HG03108 (cell line): Measurements from ENCODE around the gene POLR3E.
"Not testable (repeated sequence)": the region's sequence is repeated elsewhere in the genome, so short reads cannot be mapped to it uniquely, and the experiment has no call there.

Experiments used
- ATAC-seq: cut with Tn5 transposase; IDR thresholded peaks from one replicate; pipeline ENCODE4 v1.9.1; 2021; ENCODE audit warnings: moderate library complexity; ENCODE audit not compliant: unreplicated experiment

The POLR3E gene

DNA sequence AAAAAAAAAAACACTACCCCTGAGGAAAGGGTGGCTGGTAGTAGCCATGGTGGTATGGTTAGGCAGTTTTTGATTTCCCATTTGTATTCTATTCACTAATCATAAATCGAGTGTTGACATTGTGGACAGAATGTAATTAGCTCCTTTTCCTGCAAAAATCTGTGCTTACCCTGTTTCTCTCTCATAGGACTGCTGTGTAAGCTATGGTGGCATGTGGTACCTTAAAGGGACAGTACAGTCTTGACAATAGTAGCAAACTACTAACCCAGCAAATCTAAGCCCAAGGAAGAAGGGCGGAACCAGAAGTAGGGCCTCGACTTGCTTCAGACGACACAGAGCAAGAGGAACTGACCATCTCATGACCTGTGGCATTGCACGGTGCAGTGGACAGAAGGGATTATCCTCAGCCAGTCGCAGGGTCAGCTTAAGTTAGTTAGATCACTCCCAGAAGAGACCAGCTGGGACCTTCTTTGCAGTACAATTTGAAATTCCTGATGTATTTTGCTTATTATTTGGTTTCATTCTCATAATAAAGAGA is 36.3 kb downstream of the POLR3E start:
- ATAC-seq: no peak

GRCh38 chr16:22335668-22336246 is 38.5 kb downstream of the POLR3E start:
- no peak for ATAC-seq

GRCh38 chr16:22336581-22336980 is 39.4 kb downstream of the POLR3E start:
- ATAC-seq: no peak

- ATAC-seq: no peak
Measured at GRCh38 chr16:22337045-22337444, 39.8 kb downstream of the POLR3E start.

DNA sequence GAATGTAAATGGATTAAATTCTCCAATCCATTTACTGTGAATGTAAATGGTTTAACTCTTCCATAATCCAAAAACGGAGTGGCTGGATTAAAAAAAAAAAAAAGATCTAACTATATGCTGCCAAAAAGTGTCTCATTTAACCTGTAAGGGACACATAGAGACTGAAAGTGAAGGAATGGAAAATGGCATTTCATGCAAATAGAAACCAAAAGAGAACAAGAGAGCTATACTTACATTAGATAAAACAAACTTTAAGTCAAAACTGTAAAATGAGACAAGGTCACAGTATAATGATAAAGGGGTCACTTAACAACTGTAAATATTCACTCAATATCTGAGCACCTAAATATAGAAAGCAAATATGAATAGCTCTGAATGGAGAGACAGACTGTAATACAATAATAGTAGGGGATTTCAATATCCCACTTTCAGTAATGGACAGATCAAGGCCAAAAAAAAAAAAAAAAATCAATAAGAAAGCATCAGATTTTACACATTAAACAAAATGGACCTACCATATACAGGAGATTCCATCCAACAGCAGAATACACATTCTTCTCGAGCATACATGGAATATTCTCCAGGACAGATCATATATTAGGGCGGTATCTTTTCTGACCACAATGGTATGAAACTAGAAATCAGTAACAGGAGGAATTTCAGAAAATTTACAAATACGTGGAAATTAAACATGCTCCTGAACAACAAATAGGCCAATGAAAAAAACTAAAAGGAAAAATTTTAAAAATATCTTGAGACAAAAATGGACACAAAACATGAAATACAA is 40.8 kb downstream of the POLR3E start:
- no peak for ATAC-seq

DNA sequence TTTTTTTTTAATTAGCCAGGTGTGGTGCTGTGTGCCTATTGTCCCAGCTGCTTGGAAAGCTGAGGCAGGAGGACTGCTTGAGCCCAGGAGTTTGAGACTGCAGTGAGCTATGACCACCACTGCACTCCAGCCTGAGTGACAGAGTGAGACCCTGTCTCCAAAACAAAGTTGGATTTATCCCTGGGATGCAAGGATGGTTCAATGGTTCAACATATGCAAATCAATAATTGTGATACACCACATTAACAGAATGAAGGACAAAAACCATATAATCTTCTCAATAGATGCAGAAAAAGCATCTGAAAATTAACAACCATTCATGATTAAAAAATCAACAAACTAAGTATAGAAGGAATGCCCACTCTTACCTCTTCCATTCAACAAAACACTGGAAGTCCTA is 43.7 kb downstream of the POLR3E start:
- ATAC-seq: no peak

GRCh38 chr16:22342082-22342481 is 44.9 kb downstream of the POLR3E start:
- no peak for ATAC-seq

- no peak for ATAC-seq
Measured at GRCh38 chr16:22346483-22346882, 49.3 kb downstream of the POLR3E start.

- ATAC-seq: no peak
Measured at GRCh38 chr16:22347100-22347820, 50.1 kb downstream of the POLR3E start.

DNA sequence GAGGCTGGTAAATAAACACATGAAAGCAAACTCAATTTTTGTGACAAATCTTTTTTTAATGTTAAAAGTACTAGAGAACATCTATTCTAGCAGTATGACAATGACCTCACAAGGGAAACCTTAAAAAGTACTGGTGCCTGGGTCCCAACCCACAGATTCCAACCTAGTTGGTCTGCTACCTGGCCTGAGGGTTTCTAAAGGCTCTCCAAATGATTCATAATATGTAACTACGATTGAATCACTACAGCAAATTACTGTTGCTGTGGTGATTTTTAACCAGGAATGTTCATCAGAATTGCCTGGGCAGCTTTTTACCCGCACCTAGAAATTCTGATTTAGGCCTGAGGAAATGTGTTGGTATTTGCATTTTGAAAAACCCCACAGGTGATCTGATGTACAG is 51.1 kb downstream of the POLR3E start:
- ATAC-seq: no peak

DNA sequence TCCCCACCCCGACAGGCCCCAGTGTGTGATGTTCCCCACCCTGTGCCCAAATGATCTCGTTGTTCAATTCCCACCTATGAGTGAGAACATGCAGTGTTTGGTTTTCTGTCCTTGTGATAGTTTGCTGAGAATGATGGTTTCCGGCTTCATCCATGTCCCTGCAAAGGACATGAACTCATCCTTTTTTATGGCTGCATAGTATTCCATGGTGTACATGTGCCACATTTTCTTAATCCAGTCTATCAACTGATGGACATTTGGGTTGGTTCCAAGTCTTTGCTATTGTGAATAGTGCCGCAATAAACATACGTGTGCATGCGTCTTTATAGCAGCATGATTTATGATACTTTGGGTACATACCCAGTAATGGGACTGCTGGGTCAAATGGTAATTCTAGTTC is 53.8 kb downstream of the POLR3E start:
- not testable (repeated sequence) for ATAC-seq

GRCh38 chr16:22352140-22352539 is 54.9 kb downstream of the POLR3E start:
- ATAC-seq: no peak

GRCh38 chr16:22352723-22353122 is 55.5 kb downstream of the POLR3E start:
- no peak for ATAC-seq

DNA sequence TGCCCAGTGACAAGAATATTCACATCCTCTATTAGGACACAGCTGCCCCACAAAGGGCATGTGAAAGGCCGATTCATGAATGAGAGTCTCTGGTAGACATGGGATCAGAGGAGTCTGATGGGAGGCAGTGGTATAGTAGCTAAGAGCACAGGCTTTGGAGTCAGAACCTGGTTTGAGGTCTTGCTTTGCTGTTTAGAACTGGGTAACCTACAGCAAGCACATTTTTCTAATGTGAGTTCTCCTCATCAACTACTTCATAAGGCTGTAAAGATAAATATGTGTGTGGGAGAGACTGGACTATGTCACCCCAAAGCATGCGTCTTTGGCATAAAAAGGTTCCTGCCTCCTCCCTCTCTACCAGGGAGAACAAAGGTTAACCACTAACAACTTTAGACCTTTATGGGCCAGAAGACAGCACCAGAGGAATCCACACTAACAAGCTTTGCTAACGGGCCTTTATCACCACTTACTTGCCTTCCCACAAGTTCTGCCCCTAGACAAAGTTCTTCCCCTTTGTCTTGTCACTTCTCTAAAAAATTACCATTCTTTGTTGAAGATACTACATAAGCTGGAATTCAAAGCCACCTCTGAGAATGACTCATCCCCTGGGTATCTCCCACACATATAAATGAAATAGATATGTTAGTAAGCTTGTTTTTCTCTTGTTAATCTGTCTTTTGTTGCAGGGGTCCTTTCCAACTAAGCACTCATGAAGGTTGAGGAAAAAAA is 56.1 kb downstream of the POLR3E start:
- ATAC-seq: no peak

- ATAC-seq: no peak
Measured at GRCh38 chr16:22353933-22354541, 56.8 kb downstream of the POLR3E start.

DNA sequence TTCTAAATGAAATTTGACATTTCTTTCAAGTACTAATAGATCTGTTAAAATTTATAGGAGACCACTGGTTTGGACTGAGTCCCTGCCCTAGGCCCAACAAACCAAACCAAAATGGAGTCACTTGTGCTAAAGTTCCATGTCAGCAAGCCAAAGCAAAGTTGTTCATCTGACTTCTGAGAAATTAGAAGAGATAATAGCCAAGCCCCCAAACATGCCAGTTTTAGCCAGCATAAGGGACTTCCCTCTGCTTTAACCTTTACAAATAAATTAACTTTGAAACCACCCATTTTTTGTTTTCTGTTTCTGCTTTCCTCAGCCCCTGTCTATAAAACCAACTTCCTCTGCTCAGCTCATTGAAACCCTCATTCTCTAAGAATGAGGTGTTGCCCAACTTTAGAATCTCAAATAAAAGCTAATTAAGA is 58.3 kb downstream of the POLR3E start:
- peak; percentile 33 for ATAC-seq

DNA sequence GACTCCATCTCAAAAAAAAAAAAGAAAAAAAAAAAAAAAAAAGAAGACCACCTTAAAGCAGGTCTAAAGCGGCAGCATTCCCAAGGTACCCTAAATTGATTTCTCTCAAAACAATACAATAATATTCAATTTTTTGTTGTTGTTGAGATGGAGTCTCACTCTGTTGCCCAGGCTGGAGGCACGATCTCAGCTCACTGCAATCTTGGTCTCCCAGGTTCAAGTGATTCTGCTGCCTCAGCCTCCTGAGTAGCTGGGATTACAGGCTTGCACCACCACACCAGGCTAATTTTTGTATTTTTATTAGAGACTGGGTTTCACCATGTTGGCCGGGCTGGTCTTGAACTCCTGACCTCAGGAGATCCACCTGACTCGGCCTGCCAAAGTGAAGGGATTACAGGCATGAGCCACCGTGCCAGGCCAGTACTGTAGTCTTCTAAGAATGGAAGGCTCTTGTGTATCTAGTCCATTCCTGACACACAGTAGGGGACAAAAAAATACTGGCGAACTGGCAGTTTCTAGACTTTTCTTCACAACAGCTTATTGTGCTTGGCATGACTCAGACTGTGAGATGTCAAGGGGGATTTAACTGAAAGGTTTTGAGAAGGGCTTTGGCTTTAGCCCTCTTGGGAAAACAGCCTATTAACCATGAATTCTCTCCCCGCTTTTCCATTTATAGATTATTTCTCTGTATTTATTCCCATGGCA is 59.9 kb downstream of the POLR3E start:
- peak; percentile 24 for ATAC-seq

GRCh38 chr16:22357635-22357971 is 60.4 kb downstream of the POLR3E start:
- peak; percentile 51 for ATAC-seq

- no peak for ATAC-seq
Measured at GRCh38 chr16:22358000-22358399, 60.8 kb downstream of the POLR3E start.

DNA sequence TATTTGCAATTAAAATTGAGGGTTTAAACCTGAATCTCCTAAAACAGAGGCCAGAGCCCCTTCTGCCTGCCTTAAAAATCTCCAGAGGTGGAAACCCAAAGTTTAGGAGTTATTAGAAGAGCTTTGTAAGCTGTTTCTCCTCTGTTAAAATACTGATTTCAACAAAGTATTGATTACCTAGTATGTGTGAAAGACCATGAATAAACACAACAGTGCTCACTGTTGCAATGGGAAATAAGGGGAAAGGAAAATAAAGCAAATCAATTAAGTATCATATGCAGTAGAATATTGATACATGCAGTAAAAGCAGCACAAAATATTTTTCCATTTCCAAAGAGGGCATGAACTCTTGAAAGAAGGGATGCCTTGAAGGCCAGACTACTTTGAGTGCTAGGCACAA is 62.5 kb downstream of the POLR3E start:
- ATAC-seq: no peak
